ENCODE data around the gene ARRDC1. TPM values are rescaled to one million over a fixed set of nuclear protein-coding genes. Genes with fewer than 3 reads are reported as not detected.

ARRDC1 gene
- total RNA-seq, 1 experiment from 2014 or later: 47.1 TPM

- no peaks in the 10 kb centered on the region for H3K36me3 ChIP-seq (ENCODE audit: control insufficient read depth, insufficient read depth, low read length)
- TF ChIP-seq REST (IDR thresholded peaks at IDR 0.05; ENCODE audit: insufficient read depth in 1 of 2, low read depth in 2 of 2, low read length in 1 of 2) (no peak), SIN3A (IDR thresholded peaks at IDR 0.05; ENCODE audit: borderline replicate concordance, insufficient read depth, low read depth, low read length) (no peak), CTCF (IDR thresholded peaks at IDR 0.05) (no peak), TCF7L2 (IDR thresholded peaks at IDR 0.05; ENCODE audit: low read depth, low read length) (no peak), POLR2AphosphoS5 (IDR thresholded peaks at IDR 0.05; ENCODE audit: low read depth, low read length) (no peak)
- no peak overlapping the region for H3K4me3 ChIP-seq (ENCODE audit: low read depth in 2 of 2, low read length in 2 of 2)
- DNase-seq (ENCODE audit: low read depth, low spot score): no peak
- ChIA-PET POLR2A (no interaction called here), CTCF (no interaction called here)
- H3K27me3 ChIP-seq (ENCODE audit: control insufficient read depth, insufficient read depth, low read length): no peaks in the 10 kb centered on the region
- no peaks in the 10 kb centered on the region for H3K9me3 ChIP-seq (ENCODE audit: control insufficient read depth, insufficient read depth, low read depth, low read length)
- H3K4me1 ChIP-seq (ENCODE audit: control insufficient read depth, insufficient read depth, low read length): no peaks in the 10 kb centered on the region
- in situ Hi-C loops (cut with HindIII; ENCODE audit: low pct_unique_long_range_greater_than_20kb, low sequenced_read_pairs): no loop called here
- H3K27ac ChIP-seq (ENCODE audit: low read length): no peak overlapping the region
- ATAC-seq: no peak
- intact Hi-C loops (cut with micrococcal nuclease; ENCODE audit: unreplicated experiment): no loop called here
- no TSS peak for BruUV-seq (replicated peaks)
These were observed 50.9 kb downstream of the ARRDC1 start for GRCh38 chr9:137656416-137656815.

GRCh38 chr9:137657606-137658005 is 52.1 kb downstream of the ARRDC1 start:
- POLR2A ChIA-PET: no interaction called here
- in situ Hi-C loops (cut with HindIII; ENCODE audit: low pct_unique_long_range_greater_than_20kb, low sequenced_read_pairs): no loop called here
- intact Hi-C loops (cut with micrococcal nuclease; ENCODE audit: unreplicated experiment): no loop called here
- Histone ChIP-seq H3K27me3 (ENCODE audit: control insufficient read depth, insufficient read depth, low read length) (no peaks in the 10 kb centered on the region), H3K36me3 (ENCODE audit: control insufficient read depth, insufficient read depth, low read length) (no peaks in the 10 kb centered on the region), H3K9me3 (ENCODE audit: control insufficient read depth, insufficient read depth, low read depth, low read length) (no peaks in the 10 kb centered on the region), H3K4me1 (ENCODE audit: control insufficient read depth, insufficient read depth, low read length) (no peaks in the 10 kb centered on the region), H3K4me3 (ENCODE audit: low read depth in 2 of 2, low read length in 2 of 2) (no peak overlapping the region), H3K27ac (ENCODE audit: low read length) (no peak overlapping the region)
- DNase-seq (ENCODE audit: low read depth, low spot score) (no peak), ATAC-seq (no peak)
- BruUV-seq (replicated peaks): no TSS peak
- TF ChIP-seq REST (IDR thresholded peaks at IDR 0.05; ENCODE audit: insufficient read depth in 1 of 2, low read depth in 2 of 2, low read length in 1 of 2): no peak
- TF ChIP-seq POLR2AphosphoS5 (IDR thresholded peaks at IDR 0.05; ENCODE audit: low read depth, low read length): no peak
- no peak for TF ChIP-seq TCF7L2 (IDR thresholded peaks at IDR 0.05; ENCODE audit: low read depth, low read length)
- no peak for TF ChIP-seq CTCF (IDR thresholded peaks at IDR 0.05)
- TF ChIP-seq SIN3A (IDR thresholded peaks at IDR 0.05; ENCODE audit: borderline replicate concordance, insufficient read depth, low read depth, low read length): no peak
- CTCF ChIA-PET: no interaction called here
